Endothelial cell of umbilical vein (primary cell): ENCODE measurements around the gene SMARCD3. TPM values are rescaled to one million over a fixed set of nuclear protein-coding genes. Genes with fewer than 3 reads are reported as not detected.

Experiments
- BruUV-seq: library from RNA; stranded (reverse); fragments of 400-500 nt; replicated peaks from 2 replicates; lab custom pipeline; 2021; lab: Mats Ljungman, UMichigan
- CTCF ChIA-PET: fragments of 300-600, 350-600 bp; sonication (Branson Sonifier 250); formaldehyde crosslinking; loops from one replicate; lab custom pipeline; 2021; ENCODE audit warnings: antibody characterized with exemption, inconsistent platforms; lab: Charles Lee
- POLR2A ChIA-PET: fragments of 300-600, 350-600 bp; sonication (Branson Sonifier 250); formaldehyde crosslinking; loops from one replicate; lab custom pipeline; 2021; ENCODE audit warnings: antibody characterized with exemption, inconsistent platforms; lab: Charles Lee
- DNase-seq: peaks from one replicate; pipeline ENCODE4 v3.0.0-alpha.2; 2011; ENCODE audit warnings: low read depth, low spot score
- FAIRE-seq: peaks from 2 replicates; lab custom pipeline; 2011; peaks lifted over from hg19 to GRCh38; lab: Jason Lieb, UNC
- H2AFZ ChIP-seq: 2 replicates; pipeline ENCODE4 v1.6.0; 2012; ENCODE audit warnings: low read depth, low read length, control low read depth, inconsistent platforms
- H3K27ac ChIP-seq: 2 replicates; pipeline ENCODE4 v1.5.1; 2011; ENCODE audit warnings: low read depth, mild to moderate bottlenecking, control low read depth, low read length, moderate library complexity; ENCODE audit not compliant: insufficient read depth
- H3K27me3 ChIP-seq, 2 experiments: 2 replicates each; pipeline versions ENCODE4 v1.6.0 to v1.6.1; 2011; ENCODE audit warnings: low read length in 2 of 2, mixed read lengths in 1 of 2; ENCODE audit not compliant: control insufficient read depth in 2 of 2, insufficient read depth in 2 of 2
- H3K36me3 ChIP-seq, 2 experiments: 2 replicates in 1 of 2; 3 replicates in 1 of 2; pipeline ENCODE4 v1.5.1; 2011; ENCODE audit warnings: low read length in 2 of 2, mild to moderate bottlenecking in 1 of 2, moderate library complexity in 1 of 2; ENCODE audit not compliant: control insufficient read depth in 2 of 2, insufficient read depth in 2 of 2; ENCODE audit errors: extremely low read depth in 1 of 2
- H3K4me1 ChIP-seq: 3 replicates; pipeline ENCODE4 v1.5.1; 2011; ENCODE audit warnings: mild to moderate bottlenecking, low read length; ENCODE audit not compliant: control insufficient read depth, insufficient read depth; ENCODE audit errors: extremely low read depth
- H3K4me2 ChIP-seq: 2 replicates; pipeline ENCODE4 v1.6.1; 2011; ENCODE audit warnings: low read length, control low read depth, mixed read lengths; ENCODE audit not compliant: insufficient read depth
- H3K4me3 ChIP-seq, 3 experiments: fragments of 200-600 bp in 1 of 3; sonication (generic), shearing (Covaris generic) in 1 of 3; replicated peaks in 1 of 3; 2 replicates each; pipeline ENCODE4 v1.5.1; 2011 to 2016; ENCODE audit warnings: control low read depth in 3 of 3, low read length in 3 of 3, mild to moderate bottlenecking in 2 of 3, inconsistent platforms in 1 of 3, low read depth in 1 of 3, moderate library complexity in 1 of 3; ENCODE audit not compliant: insufficient read depth in 1 of 3
- H3K79me2 ChIP-seq: 2 replicates; pipeline ENCODE4 v1.6.0; 2012; ENCODE audit warnings: low read length, inconsistent platforms; ENCODE audit not compliant: control insufficient read depth, insufficient read depth
- H3K9ac ChIP-seq: replicated peaks from 2 replicates; pipeline ENCODE3; 2011; ENCODE audit warnings: low read length, control low read depth; ENCODE audit not compliant: insufficient read depth; ENCODE audit errors: extremely low read depth
- H3K9me1 ChIP-seq: replicated peaks from 3 replicates; pipeline ENCODE4 v1.6.0; 2011; ENCODE audit warnings: mild to moderate bottlenecking, low read length; ENCODE audit not compliant: control insufficient read depth, insufficient read depth; ENCODE audit errors: extremely low read depth
- H3K9me3 ChIP-seq: replicated peaks from 2 replicates; pipeline ENCODE4 v1.5.1; 2012; ENCODE audit warnings: low read length, inconsistent platforms; ENCODE audit not compliant: control insufficient read depth, insufficient read depth
- H4K20me1 ChIP-seq: replicated peaks from 2 replicates; pipeline ENCODE3; 2011; ENCODE audit warnings: mild to moderate bottlenecking, low read length; ENCODE audit not compliant: control insufficient read depth, insufficient read depth; ENCODE audit errors: extremely low read depth
- EZH2 ChIP-seq: IDR thresholded peaks from 2 replicates; pipeline ENCODE4 v1.6.1; 2012; ENCODE audit warnings: borderline replicate concordance, low read depth, mild to moderate bottlenecking, moderate library complexity, low read length, inconsistent platforms; ENCODE audit not compliant: severe bottlenecking
- FOS ChIP-seq: IDR thresholded peaks from 2 replicates; pipeline ENCODE4 v1.6.1; 2011; ENCODE audit warnings: mild to moderate bottlenecking, low read length, moderate library complexity, borderline replicate concordance; ENCODE audit not compliant: insufficient read depth
- GATA2 ChIP-seq: IDR thresholded peaks from 2 replicates; pipeline ENCODE4 v1.7.0; 2011; ENCODE audit warnings: low read depth, mild to moderate bottlenecking, moderate library complexity, mixed read lengths, low read length; ENCODE audit not compliant: insufficient read length, insufficient read depth
- JUN ChIP-seq: IDR thresholded peaks from 2 replicates; pipeline ENCODE4 v1.6.1; 2011; ENCODE audit warnings: borderline replicate concordance, low read depth; ENCODE audit not compliant: insufficient read length, insufficient read depth
- MYC ChIP-seq: IDR thresholded peaks from one replicate; pipeline ENCODE4 v1.6.1; 2011; ENCODE audit warnings: mild to moderate bottlenecking, low read depth, low read length
- POLR2A ChIP-seq: IDR thresholded peaks from 2 replicates; pipeline ENCODE4 v1.6.1; 2012; ENCODE audit warnings: low read depth, mild to moderate bottlenecking, control low read depth, low read length
- POLR2AphosphoS5 ChIP-seq: IDR thresholded peaks from 2 replicates; pipeline ENCODE4 v1.6.1; 2012; ENCODE audit warnings: low read depth, mild to moderate bottlenecking, control low read depth, low read length, moderate library complexity; ENCODE audit not compliant: insufficient read depth
- dilution Hi-C: fragments of 300-500 bp; cut with MboI; formaldehyde crosslinking; loops from one replicate; pipeline ENCODE4 v1.15.0; 2019; ENCODE audit warnings: low sequenced_read_pairs; ENCODE audit not compliant: extremely low pct_ligation_motif_present
- intact Hi-C: fragments of 100-400 bp; cut with micrococcal nuclease; formaldehyde crosslinking; loops from one replicate; pipeline ENCODE4 v1.10.0; 2022
- polyA plus RNA-seq, 4 experiments: library from polyadenylated mRNA; depleted of rRNA in 3 of 4; stranded (reverse) in 3 of 4; unstranded in 1 of 4; fragments of >200 nt; gene quantifications; 2 replicates each; pipeline versions ENCODE4 v1.2.1 to v1.2.3, GENCODE V29; 2011 to 2012; ENCODE audit warnings: missing spikeins in 1 of 4
- total RNA-seq: library from RNA; stranded (reverse); gene quantifications from 2 replicates; pipeline ENCODE4 v1.2.3, GENCODE V29; 2021
- TF ChIP-seq, protein P1 (sequence below): IDR thresholded peaks from 2 replicates; pipeline ENCODE4 v1.6.1; 2011; ENCODE audit not compliant: insufficient read depth, insufficient read length
- TF ChIP-seq, protein P2 (sequence below), 2 donors: IDR thresholded peaks; 1 replicate in 1 of 2; 2 replicates in 1 of 2; pipeline ENCODE4 v1.5.1; 2011; ENCODE audit warnings: low read length in 2 of 2, mild to moderate bottlenecking in 2 of 2, moderate library complexity in 2 of 2, control low read depth in 1 of 2, inconsistent platforms in 1 of 2, low read depth in 1 of 2; ENCODE audit not compliant: insufficient read depth in 1 of 2; ENCODE audit errors: extremely low read depth in 1 of 2

The SMARCD3 gene
- total and polyA plus RNA-seq, 2 donors (not counting 3 experiments of a cell fraction or from before 2014, with no cell fraction given) = 6.1 to 8.5 TPM

DNA sequence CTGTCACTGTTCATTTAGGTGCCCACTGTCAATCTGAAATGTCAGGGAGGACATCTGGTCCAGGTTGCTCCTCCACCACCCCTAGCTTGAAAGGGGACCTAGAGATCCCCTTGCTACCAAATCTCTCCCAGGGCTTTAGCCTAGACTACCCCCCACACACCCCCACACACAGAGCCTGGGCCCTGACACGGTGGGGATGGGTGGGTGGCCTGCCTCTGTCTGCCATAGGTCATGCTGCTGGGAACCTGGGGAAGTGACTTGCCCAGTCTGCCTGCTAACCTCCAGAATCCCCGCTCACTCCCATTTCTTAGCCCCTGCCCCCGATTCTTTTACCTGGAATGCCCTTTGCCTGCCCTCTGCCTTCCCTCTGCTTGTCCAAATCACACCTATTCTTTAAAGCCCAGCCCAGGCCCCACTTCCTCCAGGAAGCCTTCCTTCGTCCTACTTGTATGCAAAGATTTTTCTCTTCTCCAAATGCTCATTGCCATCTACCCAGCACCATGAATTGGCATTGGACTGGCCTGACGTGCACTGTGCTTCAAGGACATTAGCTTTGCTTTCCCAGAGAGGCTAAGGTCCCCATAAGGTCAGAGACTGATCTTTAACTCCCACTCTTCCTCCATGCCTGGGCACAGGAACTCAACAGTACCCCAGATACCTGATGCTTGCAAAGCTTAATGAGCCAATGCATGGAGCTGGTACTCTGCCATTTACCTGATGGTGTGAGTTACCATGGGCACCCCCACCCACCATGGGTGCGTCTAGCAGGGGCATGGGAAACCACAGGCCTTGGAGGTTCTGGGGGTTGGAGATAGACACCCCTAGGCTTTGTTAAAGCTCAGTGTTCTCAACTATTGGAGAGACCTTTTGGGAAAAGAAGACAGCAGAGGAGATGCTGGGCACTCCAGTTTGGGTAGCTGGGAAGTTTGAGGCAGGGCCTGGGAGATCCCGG is 2.0 kb upstream of the SMARCD3 start:
- no peak for DNase-seq
- no peaks in the 10 kb centered on the region for H4K20me1 ChIP-seq
- H3K4me1 ChIP-seq = peaks cover 10% of the 10 kb centered on the region
- no peaks in the 10 kb centered on the region for H3K9me1 ChIP-seq
- ChIA-PET POLR2A (no interaction called here), CTCF (interaction anchor here (2.6 kb wide), 1 partner anchor 7 kb away, joined by 14 read pairs; no protein-coding TSS in a partner anchor)
- no peaks in the 10 kb centered on the region for H3K79me2 ChIP-seq
- no peaks in the 10 kb centered on the region for H3K9me3 ChIP-seq
- H3K4me3 ChIP-seq = no peak overlapping the region
- FAIRE-seq = no peak
- intact Hi-C loops = no loop called here
- no peaks in the 10 kb centered on the region for H3K27me3 ChIP-seq
- H3K27ac ChIP-seq = no peak overlapping the region
- TF ChIP-seq, protein P1, sequence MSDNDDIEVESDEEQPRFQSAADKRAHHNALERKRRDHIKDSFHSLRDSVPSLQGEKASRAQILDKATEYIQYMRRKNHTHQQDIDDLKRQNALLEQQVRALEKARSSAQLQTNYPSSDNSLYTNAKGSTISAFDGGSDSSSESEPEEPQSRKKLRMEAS = no peak
- TF ChIP-seq POLR2A (no peak), FOS (no peak), JUN (no peak), POLR2AphosphoS5 (no peak), MYC (no peak), GATA2 (no peak), EZH2 (no peak)
- TF ChIP-seq, protein P2, sequence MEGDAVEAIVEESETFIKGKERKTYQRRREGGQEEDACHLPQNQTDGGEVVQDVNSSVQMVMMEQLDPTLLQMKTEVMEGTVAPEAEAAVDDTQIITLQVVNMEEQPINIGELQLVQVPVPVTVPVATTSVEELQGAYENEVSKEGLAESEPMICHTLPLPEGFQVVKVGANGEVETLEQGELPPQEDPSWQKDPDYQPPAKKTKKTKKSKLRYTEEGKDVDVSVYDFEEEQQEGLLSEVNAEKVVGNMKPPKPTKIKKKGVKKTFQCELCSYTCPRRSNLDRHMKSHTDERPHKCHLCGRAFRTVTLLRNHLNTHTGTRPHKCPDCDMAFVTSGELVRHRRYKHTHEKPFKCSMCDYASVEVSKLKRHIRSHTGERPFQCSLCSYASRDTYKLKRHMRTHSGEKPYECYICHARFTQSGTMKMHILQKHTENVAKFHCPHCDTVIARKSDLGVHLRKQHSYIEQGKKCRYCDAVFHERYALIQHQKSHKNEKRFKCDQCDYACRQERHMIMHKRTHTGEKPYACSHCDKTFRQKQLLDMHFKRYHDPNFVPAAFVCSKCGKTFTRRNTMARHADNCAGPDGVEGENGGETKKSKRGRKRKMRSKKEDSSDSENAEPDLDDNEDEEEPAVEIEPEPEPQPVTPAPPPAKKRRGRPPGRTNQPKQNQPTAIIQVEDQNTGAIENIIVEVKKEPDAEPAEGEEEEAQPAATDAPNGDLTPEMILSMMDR (IDR thresholded peaks at IDR 0.05; ENCODE audit: extremely low read depth in 1 of 2, insufficient read depth in 1 of 2, low read depth in 1 of 2, low read length in 2 of 2) = no peak
- dilution Hi-C loops = no loop called here
- H3K4me2 ChIP-seq = no peak overlapping the region
- no TSS peak for BruUV-seq
- H2AFZ ChIP-seq = no peak overlapping the region
- no peaks in the 10 kb centered on the region for H3K36me3 ChIP-seq
- H3K9ac ChIP-seq = no peak overlapping the region
